Measurements from ENCODE around the gene GNG14. TPM values are rescaled to one million over a fixed set of nuclear protein-coding genes. Genes with fewer than 3 reads are reported as not detected.
A peak's percentile ranks its signal among the peaks of the same experiment; 100 is the strongest.
"Not testable (repeated sequence)": the region's sequence is repeated elsewhere in the genome, so short reads cannot be mapped to it uniquely, and the experiment has no call there.

Gene GNG14
- total and polyA plus RNA-seq, 2 donors: 0.14 TPM; not detected in 1

- Histone ChIP-seq H3K9me3 (ENCODE audit: control insufficient read depth in 2 of 2, insufficient read depth in 1 of 2, low read length in 1 of 2) (no peaks in the 10 kb centered on the region), H3K4me1 (ENCODE audit: control insufficient read depth in 2 of 2, insufficient read depth in 2 of 2, low read length in 2 of 2) (peaks cover 24 to 35% of the 10 kb centered on the region in 2 donors), H3K36me3 (ENCODE audit: control insufficient read depth in 2 of 2, insufficient read depth in 2 of 2, low read length in 1 of 2) (peaks cover 11 to 23% of the 10 kb centered on the region in 2 donors), H3K4me3 (ENCODE audit: low read length in 2 of 2) (peak overlapping the region; percentile 63 to 100), H3K27ac (ENCODE audit: low read depth in 1 of 2, low read length in 1 of 2) (peak overlapping the region; percentile 86 to 95), H3K27me3 (ENCODE audit: control insufficient read depth in 2 of 2, insufficient read depth in 1 of 2, low read length in 1 of 2) (no peaks in the 10 kb centered on the region)
- DNase-seq (ENCODE audit: low read depth in 6 of 9, low spot score in 9 of 9): peak; percentile 89 to 99 (median 97)
- under 1% methylated on average over 32 of the region's 32 CpGs for WGBS
Observed at GRCh38 chr19:12722566-12723380, 35.0 kb downstream of the GNG14 start.

DNA sequence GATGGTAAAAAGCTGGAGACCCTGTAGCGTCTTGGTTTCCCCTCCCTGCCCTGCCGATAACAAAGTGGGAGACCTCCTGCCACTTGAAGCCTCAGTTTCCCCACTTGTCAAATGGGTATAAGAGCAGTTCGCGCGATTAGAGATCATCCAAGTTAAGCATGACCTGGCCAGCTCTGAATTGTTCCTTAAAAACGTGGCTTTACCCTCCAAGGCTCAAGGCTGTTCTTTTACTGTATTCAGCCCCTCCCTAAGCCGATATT lies 35.5 kb downstream of the GNG14 start:
- H3K4me3 ChIP-seq (ENCODE audit: low read length in 2 of 2): peak overlapping the region; percentile 63 to 100
- DNase-seq (ENCODE audit: low read depth in 6 of 9, low spot score in 9 of 9): no peak
- no peaks in the 10 kb centered on the region for H3K9me3 ChIP-seq (ENCODE audit: control insufficient read depth in 2 of 2, insufficient read depth in 1 of 2, low read length in 1 of 2)
- under 1% methylated on average over 7 of the region's 7 CpGs for WGBS
- peaks cover 24 to 35% of the 10 kb centered on the region in 2 donors for H3K4me1 ChIP-seq (ENCODE audit: control insufficient read depth in 2 of 2, insufficient read depth in 2 of 2, low read length in 2 of 2)
- peaks cover 14 to 24% of the 10 kb centered on the region in 2 donors for H3K36me3 ChIP-seq (ENCODE audit: control insufficient read depth in 2 of 2, insufficient read depth in 2 of 2, low read length in 1 of 2)
- H3K27me3 ChIP-seq (ENCODE audit: control insufficient read depth in 2 of 2, insufficient read depth in 1 of 2, low read length in 1 of 2): no peaks in the 10 kb centered on the region
- H3K27ac ChIP-seq (ENCODE audit: low read depth in 1 of 2, low read length in 1 of 2): peak overlapping the region; percentile 58 to 80

GRCh38 chr19:12723641-12724426 lies 36.0 kb downstream of the GNG14 start, which contains the start of gene TNPO2:
Gene TNPO2 (minus strand): TSS chr19:12723932. CDS start chr19:12720977, 2,955 bp downstream.
- no peaks in the 10 kb centered on the region for H3K27me3 ChIP-seq (ENCODE audit: control insufficient read depth in 2 of 2, insufficient read depth in 1 of 2, low read length in 1 of 2)
- H3K4me3 ChIP-seq (ENCODE audit: low read length in 2 of 2): peak within 1 kb of the TSS; percentile 63 to 100
- WGBS: 5% methylated on average over 28 of the region's 28 CpGs
- H3K9me3 ChIP-seq (ENCODE audit: control insufficient read depth in 2 of 2, insufficient read depth in 1 of 2, low read length in 1 of 2): no peaks in the 10 kb centered on the region
- H3K27ac ChIP-seq (ENCODE audit: low read depth in 1 of 2, low read length in 1 of 2): peak within 1 kb of the TSS; percentile 58 to 80
- peaks cover 13 to 24% of the 10 kb centered on the region in 2 donors for H3K36me3 ChIP-seq (ENCODE audit: control insufficient read depth in 2 of 2, insufficient read depth in 2 of 2, low read length in 1 of 2)
- peak in 5 of 9 donors; percentile 56 to 85 (median 73) for DNase-seq (ENCODE audit: low read depth in 6 of 9, low spot score in 9 of 9)
- peaks cover 24 to 35% of the 10 kb centered on the region in 2 donors for H3K4me1 ChIP-seq (ENCODE audit: control insufficient read depth in 2 of 2, insufficient read depth in 2 of 2, low read length in 2 of 2)

GRCh38 chr19:12725612-12726011 lies 37.8 kb downstream of the GNG14 start:
- H3K36me3 ChIP-seq (ENCODE audit: control insufficient read depth in 2 of 2, insufficient read depth in 2 of 2, low read length in 1 of 2): peaks cover 26 to 30% of the 10 kb centered on the region in 2 donors
- 96% methylated on average over 10 of the region's 10 CpGs for WGBS

DNA sequence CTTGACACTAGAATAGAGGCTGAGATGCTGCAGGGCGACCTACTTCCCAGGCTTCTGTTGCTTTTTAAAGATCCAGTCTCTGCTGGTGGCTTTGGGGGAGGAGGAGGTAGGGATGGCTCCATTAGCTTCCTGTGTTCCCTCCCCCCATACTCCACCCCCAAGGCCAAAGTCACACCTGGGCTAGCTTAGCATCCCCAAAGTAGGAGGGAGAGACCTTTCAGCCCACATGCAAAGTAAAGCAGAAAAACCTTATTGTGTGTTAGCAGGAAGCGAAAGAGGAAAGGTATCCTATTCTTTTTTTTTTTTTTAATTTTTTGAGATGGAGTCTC lies 39.2 kb downstream of the GNG14 start:
- Histone ChIP-seq H3K27ac (ENCODE audit: low read depth in 1 of 2, low read length in 1 of 2) (no peak overlapping the region), H3K4me1 (ENCODE audit: control insufficient read depth in 2 of 2, insufficient read depth in 2 of 2, low read length in 2 of 2) (peaks cover 11 to 20% of the 10 kb centered on the region in 2 donors), H3K36me3 (ENCODE audit: control insufficient read depth in 2 of 2, insufficient read depth in 2 of 2, low read length in 1 of 2) (peaks cover 38 to 39% of the 10 kb centered on the region in 2 donors), H3K9me3 (ENCODE audit: control insufficient read depth in 2 of 2, insufficient read depth in 1 of 2, low read length in 1 of 2) (no peaks in the 10 kb centered on the region), H3K4me3 (ENCODE audit: low read length in 2 of 2) (no peak overlapping the region), H3K27me3 (ENCODE audit: control insufficient read depth in 2 of 2, insufficient read depth in 1 of 2, low read length in 1 of 2) (no peaks in the 10 kb centered on the region)
- 97% methylated on average over 2 of the region's 2 CpGs for WGBS
- no peak for DNase-seq (ENCODE audit: low read depth in 6 of 9, low spot score in 9 of 9)

More at GRCh38 chr19:12725612-12726011, 37.8 kb downstream of the GNG14 start:
- not testable (repeated sequence) for DNase-seq (ENCODE audit: low read depth in 6 of 9, low spot score in 9 of 9); H3K27me3 ChIP-seq (ENCODE audit: control insufficient read depth in 2 of 2, insufficient read depth in 1 of 2, low read length in 1 of 2); H3K27ac ChIP-seq (ENCODE audit: low read depth in 1 of 2, low read length in 1 of 2); H3K9me3 ChIP-seq (ENCODE audit: control insufficient read depth in 2 of 2, insufficient read depth in 1 of 2, low read length in 1 of 2); H3K4me3 ChIP-seq (ENCODE audit: low read length in 2 of 2)
- H3K4me1 ChIP-seq (ENCODE audit: control insufficient read depth in 2 of 2, insufficient read depth in 2 of 2, low read length in 2 of 2): peaks cover 22 to 30% of the 10 kb centered on the region in 2 donors

GRCh38 chr19:12727745-12728433 lies 40.1 kb downstream of the GNG14 start:
- Histone ChIP-seq H3K36me3 (ENCODE audit: control insufficient read depth in 2 of 2, insufficient read depth in 2 of 2, low read length in 1 of 2) (peaks cover 39 to 45% of the 10 kb centered on the region in 2 donors), H3K27ac (ENCODE audit: low read depth in 1 of 2, low read length in 1 of 2) (no peak overlapping the region), H3K9me3 (ENCODE audit: control insufficient read depth in 2 of 2, insufficient read depth in 1 of 2, low read length in 1 of 2) (no peaks in the 10 kb centered on the region), H3K4me3 (ENCODE audit: low read length in 2 of 2) (no peak overlapping the region), H3K4me1 (ENCODE audit: control insufficient read depth in 2 of 2, insufficient read depth in 2 of 2, low read length in 2 of 2) (peaks cover 13 to 25% of the 10 kb centered on the region in 2 donors), H3K27me3 (ENCODE audit: control insufficient read depth in 2 of 2, insufficient read depth in 1 of 2, low read length in 1 of 2) (no peaks in the 10 kb centered on the region)
- 98% methylated on average over 9 of the region's 9 CpGs for WGBS
- DNase-seq (ENCODE audit: low read depth in 6 of 9, low spot score in 9 of 9): no peak

DNA sequence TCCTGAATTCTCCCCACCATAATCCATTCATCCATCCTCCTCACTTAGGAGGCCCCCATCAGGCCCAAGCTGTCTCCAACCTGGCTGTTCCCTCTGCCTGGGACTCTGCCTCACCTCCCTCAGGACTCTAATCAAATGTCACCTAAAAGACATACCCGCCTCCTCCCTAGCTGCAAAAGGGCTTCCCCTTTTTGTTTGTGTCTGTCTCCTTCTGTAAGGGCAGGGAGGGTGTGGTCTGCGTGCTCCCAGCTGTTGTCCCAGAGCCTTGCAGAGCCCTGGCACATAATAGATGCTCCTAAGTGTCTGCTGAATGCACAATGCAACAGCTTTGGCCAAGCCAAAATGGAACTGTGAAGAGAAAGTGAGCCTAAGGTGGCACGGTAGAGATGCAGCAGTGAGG lies 42.3 kb downstream of the GNG14 start:
- H3K27ac ChIP-seq (ENCODE audit: low read depth in 1 of 2, low read length in 1 of 2): no peak overlapping the region
- H3K9me3 ChIP-seq (ENCODE audit: control insufficient read depth in 2 of 2, insufficient read depth in 1 of 2, low read length in 1 of 2): no peaks in the 10 kb centered on the region
- peaks cover 39 to 47% of the 10 kb centered on the region in 2 donors for H3K36me3 ChIP-seq (ENCODE audit: control insufficient read depth in 2 of 2, insufficient read depth in 2 of 2, low read length in 1 of 2)
- DNase-seq (ENCODE audit: low read depth in 6 of 9, low spot score in 9 of 9): no peak
- 94% methylated on average over 3 of the region's 3 CpGs for WGBS
- H3K4me1 ChIP-seq (ENCODE audit: control insufficient read depth in 2 of 2, insufficient read depth in 2 of 2, low read length in 2 of 2): peaks cover 7 to 20% of the 10 kb centered on the region in 2 donors
- H3K4me3 ChIP-seq (ENCODE audit: low read length in 2 of 2): no peak overlapping the region
- no peaks in the 10 kb centered on the region for H3K27me3 ChIP-seq (ENCODE audit: control insufficient read depth in 2 of 2, insufficient read depth in 1 of 2, low read length in 1 of 2)

- 98% methylated on average over 24 of the region's 24 CpGs for WGBS
- H3K27me3 ChIP-seq (ENCODE audit: control insufficient read depth in 2 of 2, insufficient read depth in 1 of 2, low read length in 1 of 2): no peaks in the 10 kb centered on the region
- H3K4me1 ChIP-seq (ENCODE audit: control insufficient read depth in 2 of 2, insufficient read depth in 2 of 2, low read length in 2 of 2): peaks cover 8 to 26% of the 10 kb centered on the region in 2 donors
- no peak overlapping the region for H3K27ac ChIP-seq (ENCODE audit: low read depth in 1 of 2, low read length in 1 of 2)
- H3K9me3 ChIP-seq (ENCODE audit: control insufficient read depth in 2 of 2, insufficient read depth in 1 of 2, low read length in 1 of 2): no peaks in the 10 kb centered on the region
- DNase-seq (ENCODE audit: low read depth in 6 of 9, low spot score in 9 of 9): no peak
- H3K4me3 ChIP-seq (ENCODE audit: low read length in 2 of 2): no peak overlapping the region
- peaks cover 39 to 47% of the 10 kb centered on the region in 2 donors for H3K36me3 ChIP-seq (ENCODE audit: control insufficient read depth in 2 of 2, insufficient read depth in 2 of 2, low read length in 1 of 2)
Observed at GRCh38 chr19:12731337-12731736, 43.5 kb downstream of the GNG14 start.

Measured in thymus (tissue), 11 donors.